Choroid plexus epithelial cell (primary cell): Measurements from ENCODE around the gene KRT31.

Experiments used
- DNase-seq: peaks from one replicate; pipeline ENCODE4 v3.0.0-alpha.2; 2010; ENCODE audit warnings: low read depth
- H3K4me3 ChIP-seq: 2 replicates; pipeline ENCODE4 v1.5.1; 2011; ENCODE audit warnings: low read depth, mild to moderate bottlenecking, control low read depth, low read length, moderate library complexity
- TF ChIP-seq, protein P1 (sequence below): conservative IDR thresholded peaks from 2 replicates; pipeline ENCODE4 v1.5.1; 2011; ENCODE audit warnings: low read depth, mild to moderate bottlenecking, control low read depth, inconsistent platforms, low read length, moderate library complexity

Gene KRT31

GRCh38 chr17:41396996-41397660 is at the start of gene KRT31:
KRT31 (minus strand) TSS chr17:41397608; CDS start chr17:41397539, 69 bp downstream.
- no peak for DNase-seq
- H3K4me3 ChIP-seq: no peak within 1 kb of the TSS
- TF ChIP-seq, protein P1, sequence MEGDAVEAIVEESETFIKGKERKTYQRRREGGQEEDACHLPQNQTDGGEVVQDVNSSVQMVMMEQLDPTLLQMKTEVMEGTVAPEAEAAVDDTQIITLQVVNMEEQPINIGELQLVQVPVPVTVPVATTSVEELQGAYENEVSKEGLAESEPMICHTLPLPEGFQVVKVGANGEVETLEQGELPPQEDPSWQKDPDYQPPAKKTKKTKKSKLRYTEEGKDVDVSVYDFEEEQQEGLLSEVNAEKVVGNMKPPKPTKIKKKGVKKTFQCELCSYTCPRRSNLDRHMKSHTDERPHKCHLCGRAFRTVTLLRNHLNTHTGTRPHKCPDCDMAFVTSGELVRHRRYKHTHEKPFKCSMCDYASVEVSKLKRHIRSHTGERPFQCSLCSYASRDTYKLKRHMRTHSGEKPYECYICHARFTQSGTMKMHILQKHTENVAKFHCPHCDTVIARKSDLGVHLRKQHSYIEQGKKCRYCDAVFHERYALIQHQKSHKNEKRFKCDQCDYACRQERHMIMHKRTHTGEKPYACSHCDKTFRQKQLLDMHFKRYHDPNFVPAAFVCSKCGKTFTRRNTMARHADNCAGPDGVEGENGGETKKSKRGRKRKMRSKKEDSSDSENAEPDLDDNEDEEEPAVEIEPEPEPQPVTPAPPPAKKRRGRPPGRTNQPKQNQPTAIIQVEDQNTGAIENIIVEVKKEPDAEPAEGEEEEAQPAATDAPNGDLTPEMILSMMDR: no peak

DNA sequence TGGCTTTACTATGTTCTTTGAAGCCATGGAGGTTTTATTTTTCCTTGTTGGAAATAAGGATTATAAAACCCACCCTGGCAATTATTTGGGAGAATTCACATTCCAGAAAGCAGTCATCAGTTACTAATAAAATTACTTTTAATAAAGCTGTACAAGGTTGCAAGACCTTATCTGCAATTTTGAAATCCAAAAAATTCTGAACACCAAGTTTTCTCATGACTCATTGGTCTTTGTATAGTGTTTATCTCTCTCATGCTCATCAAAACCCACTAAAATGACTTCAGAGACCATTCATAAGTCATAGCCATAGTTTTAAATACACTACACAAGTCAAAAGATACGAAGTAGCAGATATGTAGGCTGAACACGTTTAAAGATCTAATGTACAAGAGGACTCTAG is 49.4 kb upstream of the KRT31 start:
- DNase-seq: peak; percentile 76
- TF ChIP-seq, protein P1: no peak
- H3K4me3 ChIP-seq: no peak overlapping the region

DNA sequence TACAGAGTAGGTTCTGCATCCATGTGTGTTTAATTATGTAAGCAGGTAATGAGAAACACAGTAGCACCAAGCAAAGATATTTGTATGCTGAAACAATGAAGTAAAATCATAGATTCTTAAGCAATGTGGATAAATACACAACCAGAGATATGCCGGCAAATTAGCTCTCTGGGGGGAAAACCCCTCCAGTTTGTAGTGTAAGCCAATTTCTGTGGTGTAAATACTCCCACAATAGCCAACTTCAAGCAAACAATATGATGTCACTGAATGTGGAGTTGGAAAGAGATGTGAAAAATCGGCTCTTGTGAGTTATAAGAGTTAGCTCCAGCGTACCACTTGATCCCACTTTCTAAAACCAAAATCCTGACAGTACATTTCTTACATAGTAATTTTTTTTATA is 47.2 kb upstream of the KRT31 start:
- H3K4me3 ChIP-seq: no peak overlapping the region
- DNase-seq: no peak
- TF ChIP-seq, protein P1: no peak

- no peak overlapping the region for H3K4me3 ChIP-seq
- peak; percentile 42 for DNase-seq
- TF ChIP-seq, protein P1: no peak
Measured at GRCh38 chr17:41444186-41444585, 46.8 kb upstream of the KRT31 start.

DNA sequence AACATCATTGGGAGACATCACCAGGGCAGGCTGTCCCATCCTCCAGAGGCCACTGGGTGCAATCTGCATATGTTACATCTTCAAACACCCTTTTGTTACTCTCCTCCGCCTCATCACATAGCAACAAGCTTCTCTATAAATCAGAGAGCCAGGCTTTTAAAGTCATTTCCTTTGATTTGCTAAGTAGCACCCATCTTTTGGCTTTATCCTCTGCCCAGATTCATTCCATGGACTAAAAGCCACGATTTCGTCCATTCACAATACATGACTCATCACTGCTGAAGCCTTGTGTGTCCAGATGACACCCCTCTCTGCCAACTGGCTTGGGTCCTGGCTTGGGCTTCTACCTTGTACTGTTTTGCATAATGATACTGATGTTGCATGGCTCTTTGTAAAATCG is 45.3 kb upstream of the KRT31 start:
- DNase-seq: peak; percentile 56
- H3K4me3 ChIP-seq: no peak overlapping the region
- TF ChIP-seq, protein P1: no peak

GRCh38 chr17:41440531-41441033 is 43.2 kb upstream of the KRT31 start, which contains the start of gene KRT38:
KRT38 (minus strand) TSS chr17:41440983; CDS start chr17:41440921, 62 bp downstream.
- no peak for DNase-seq
- TF ChIP-seq, protein P1: no peak
- no peak within 1 kb of the TSS for H3K4me3 ChIP-seq

DNA sequence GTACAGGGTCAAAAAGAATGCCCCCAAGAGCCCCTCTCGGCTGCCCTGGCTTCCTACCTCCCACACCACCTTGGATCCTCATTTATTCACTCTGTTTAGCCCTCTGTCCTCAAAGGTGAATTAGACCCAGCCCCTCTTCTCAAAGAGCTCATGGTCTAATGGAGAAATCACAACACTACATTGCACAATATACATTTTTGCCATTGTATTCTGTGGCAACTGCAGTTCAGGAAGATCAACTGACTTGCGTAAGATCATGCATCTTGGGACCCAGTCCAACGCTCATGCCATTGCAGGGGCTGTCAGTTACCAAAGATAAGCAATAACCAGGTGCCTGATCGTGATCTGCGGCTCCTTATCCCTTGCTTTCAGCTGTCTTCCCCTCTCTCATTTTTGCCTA is 42.0 kb upstream of the KRT31 start:
- H3K4me3 ChIP-seq: no peak overlapping the region
- DNase-seq: peak; percentile 74
- TF ChIP-seq, protein P1: no peak
